ENCODE results near the gene TXNDC12.

- TF ChIP-seq POLR2AphosphoS5 (IDR thresholded peaks at IDR 0.05; ENCODE audit: low read depth, low read length) = no peak
- TF ChIP-seq, protein P1, sequence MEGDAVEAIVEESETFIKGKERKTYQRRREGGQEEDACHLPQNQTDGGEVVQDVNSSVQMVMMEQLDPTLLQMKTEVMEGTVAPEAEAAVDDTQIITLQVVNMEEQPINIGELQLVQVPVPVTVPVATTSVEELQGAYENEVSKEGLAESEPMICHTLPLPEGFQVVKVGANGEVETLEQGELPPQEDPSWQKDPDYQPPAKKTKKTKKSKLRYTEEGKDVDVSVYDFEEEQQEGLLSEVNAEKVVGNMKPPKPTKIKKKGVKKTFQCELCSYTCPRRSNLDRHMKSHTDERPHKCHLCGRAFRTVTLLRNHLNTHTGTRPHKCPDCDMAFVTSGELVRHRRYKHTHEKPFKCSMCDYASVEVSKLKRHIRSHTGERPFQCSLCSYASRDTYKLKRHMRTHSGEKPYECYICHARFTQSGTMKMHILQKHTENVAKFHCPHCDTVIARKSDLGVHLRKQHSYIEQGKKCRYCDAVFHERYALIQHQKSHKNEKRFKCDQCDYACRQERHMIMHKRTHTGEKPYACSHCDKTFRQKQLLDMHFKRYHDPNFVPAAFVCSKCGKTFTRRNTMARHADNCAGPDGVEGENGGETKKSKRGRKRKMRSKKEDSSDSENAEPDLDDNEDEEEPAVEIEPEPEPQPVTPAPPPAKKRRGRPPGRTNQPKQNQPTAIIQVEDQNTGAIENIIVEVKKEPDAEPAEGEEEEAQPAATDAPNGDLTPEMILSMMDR (IDR thresholded peaks at IDR 0.05) = no peak
- TF ChIP-seq, protein P2, sequence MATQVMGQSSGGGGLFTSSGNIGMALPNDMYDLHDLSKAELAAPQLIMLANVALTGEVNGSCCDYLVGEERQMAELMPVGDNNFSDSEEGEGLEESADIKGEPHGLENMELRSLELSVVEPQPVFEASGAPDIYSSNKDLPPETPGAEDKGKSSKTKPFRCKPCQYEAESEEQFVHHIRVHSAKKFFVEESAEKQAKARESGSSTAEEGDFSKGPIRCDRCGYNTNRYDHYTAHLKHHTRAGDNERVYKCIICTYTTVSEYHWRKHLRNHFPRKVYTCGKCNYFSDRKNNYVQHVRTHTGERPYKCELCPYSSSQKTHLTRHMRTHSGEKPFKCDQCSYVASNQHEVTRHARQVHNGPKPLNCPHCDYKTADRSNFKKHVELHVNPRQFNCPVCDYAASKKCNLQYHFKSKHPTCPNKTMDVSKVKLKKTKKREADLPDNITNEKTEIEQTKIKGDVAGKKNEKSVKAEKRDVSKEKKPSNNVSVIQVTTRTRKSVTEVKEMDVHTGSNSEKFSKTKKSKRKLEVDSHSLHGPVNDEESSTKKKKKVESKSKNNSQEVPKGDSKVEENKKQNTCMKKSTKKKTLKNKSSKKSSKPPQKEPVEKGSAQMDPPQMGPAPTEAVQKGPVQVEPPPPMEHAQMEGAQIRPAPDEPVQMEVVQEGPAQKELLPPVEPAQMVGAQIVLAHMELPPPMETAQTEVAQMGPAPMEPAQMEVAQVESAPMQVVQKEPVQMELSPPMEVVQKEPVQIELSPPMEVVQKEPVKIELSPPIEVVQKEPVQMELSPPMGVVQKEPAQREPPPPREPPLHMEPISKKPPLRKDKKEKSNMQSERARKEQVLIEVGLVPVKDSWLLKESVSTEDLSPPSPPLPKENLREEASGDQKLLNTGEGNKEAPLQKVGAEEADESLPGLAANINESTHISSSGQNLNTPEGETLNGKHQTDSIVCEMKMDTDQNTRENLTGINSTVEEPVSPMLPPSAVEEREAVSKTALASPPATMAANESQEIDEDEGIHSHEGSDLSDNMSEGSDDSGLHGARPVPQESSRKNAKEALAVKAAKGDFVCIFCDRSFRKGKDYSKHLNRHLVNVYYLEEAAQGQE (IDR thresholded peaks at IDR 0.05; ENCODE audit: insufficient read depth in 1 of 2, low read depth in 2 of 2, low read length in 1 of 2) = no peak
- TF ChIP-seq TCF7L2 (IDR thresholded peaks at IDR 0.05; ENCODE audit: low read depth, low read length) = no peak
Measured at GRCh38 chr1:52063192-52063591, 8.2 kb upstream of the TXNDC12 start.
